Colonic mucosa (tissue), 4 donors: ENCODE measurements around the gene RYR1. TPM values are rescaled to one million over a fixed set of nuclear protein-coding genes. Genes with fewer than 3 reads are reported as not detected.

Experiments used
- DNase-seq: peaks from one replicate; pipeline ENCODE4 v3.0.0-alpha.2; 2020
- H3K27ac ChIP-seq: fragments of 200-600 bp; one replicate; pipeline ENCODE4 v1.8.0; 2021
- H3K27me3 ChIP-seq: fragments of 200-600 bp; one replicate; pipeline ENCODE4 v1.8.0; 2021
- H3K36me3 ChIP-seq: fragments of 200-600 bp; one replicate; pipeline ENCODE4 v1.8.0; 2021
- H3K4me1 ChIP-seq: fragments of 200-600 bp; one replicate; pipeline ENCODE4 v1.8.0; 2021; ENCODE audit warnings: mild to moderate bottlenecking
- H3K4me3 ChIP-seq: fragments of 200-600 bp; one replicate; pipeline ENCODE4 v1.8.0; 2021
- H3K9ac ChIP-seq, 2 donors: one replicate each; pipeline ENCODE4 v1.7.0; 2013; ENCODE audit warnings: control low read depth in 2 of 2, low read depth in 2 of 2, low read length in 2 of 2
- H3K9me3 ChIP-seq: fragments of 200-600 bp; one replicate; pipeline ENCODE4 v1.8.0; 2021
- CTCF ChIP-seq: fragments of 200-600 bp; IDR thresholded peaks from one replicate; pipeline ENCODE4 v1.8.0; 2022; ENCODE audit warnings: antibody characterized with exemption, mild to moderate bottlenecking
- intact Hi-C: fragments of 100-400 bp; cut with DNase I; formaldehyde crosslinking; loops from one replicate; pipeline ENCODE4 v1.14.1; 2022
- total RNA-seq, 2 donors: library from RNA; stranded (reverse); fragmentation: NEBNext Ultra II Directional in 1 of 2; extraction: Animal tissue kit (Norgen Biotek cat#: 25700) in 1 of 2; gene quantifications; one replicate each; pipeline ENCODE4 v1.2.1, GENCODE V29; 2021
- donor health status: healthy.
- donor health status: DM: no; HTN: no; CAD: no.
- donor health status: DM: no; HTN: no; CAD: no.

The RYR1 gene
- total RNA-seq, 2 donors from 2014 or later: 0.64 to 0.89 TPM

GRCh38 chr19:38395381-38396114 is 37.9 kb upstream of the RYR1 start:
- Histone ChIP-seq H3K4me1 (no peaks in the 10 kb centered on the region), H3K27me3 (peaks cover 19% of the 10 kb centered on the region), H3K4me3 (peak overlapping the region; percentile 12), H3K27ac (no peak overlapping the region), H3K36me3 (no peaks in the 10 kb centered on the region), H3K9ac (peak overlapping the region in 1 of 2 donors; percentile 24), H3K9me3 (no peaks in the 10 kb centered on the region)
- intact Hi-C loops: no loop called here
- no peak for DNase-seq
- no peak for TF ChIP-seq CTCF

GRCh38 chr19:38399081-38399480 is 34.4 kb upstream of the RYR1 start:
- Histone ChIP-seq H3K9me3 (no peaks in the 10 kb centered on the region), H3K9ac (no peak overlapping the region), H3K27me3 (peaks cover 19% of the 10 kb centered on the region), H3K4me3 (no peak overlapping the region), H3K36me3 (no peaks in the 10 kb centered on the region), H3K27ac (no peak overlapping the region), H3K4me1 (peaks cover 2% of the 10 kb centered on the region)
- TF ChIP-seq CTCF: no peak
- intact Hi-C loops: no loop called here
- DNase-seq: no peak

- no peak overlapping the region for H3K4me3 ChIP-seq
- H3K27me3 ChIP-seq: peaks cover 16% of the 10 kb centered on the region
- H3K4me1 ChIP-seq: peaks cover 6% of the 10 kb centered on the region
- no peak overlapping the region for H3K27ac ChIP-seq
- no peak for TF ChIP-seq CTCF
- H3K9ac ChIP-seq: no peak overlapping the region
- H3K36me3 ChIP-seq: no peaks in the 10 kb centered on the region
- no peak for DNase-seq
- H3K9me3 ChIP-seq: no peaks in the 10 kb centered on the region
- intact Hi-C loops: no loop called here
Measured at GRCh38 chr19:38399537-38399936, 34.0 kb upstream of the RYR1 start.

GRCh38 chr19:38400361-38400760 is 33.1 kb upstream of the RYR1 start:
- Histone ChIP-seq H3K27ac (no peak overlapping the region), H3K27me3 (peaks cover 8% of the 10 kb centered on the region), H3K4me1 (peaks cover 7% of the 10 kb centered on the region), H3K9me3 (no peaks in the 10 kb centered on the region), H3K9ac (no peak overlapping the region), H3K36me3 (no peaks in the 10 kb centered on the region), H3K4me3 (no peak overlapping the region)
- DNase-seq: no peak
- TF ChIP-seq CTCF: no peak
- intact Hi-C loops: loop anchor here (10.0 kb wide), 1 partner anchor 214 kb away; the partner anchor contains the start of genes EIF3K and MAP4K1

- DNase-seq: no peak
- Histone ChIP-seq H3K27ac (no peak overlapping the region), H3K9ac (no peak overlapping the region), H3K36me3 (no peaks in the 10 kb centered on the region), H3K9me3 (no peaks in the 10 kb centered on the region), H3K27me3 (peaks cover under 1% of the 10 kb centered on the region), H3K4me3 (no peak overlapping the region), H3K4me1 (peaks cover 7% of the 10 kb centered on the region)
- no peak for TF ChIP-seq CTCF
- intact Hi-C loops: loop anchor here (10.0 kb wide), 1 partner anchor 214 kb away; the partner anchor contains the start of genes EIF3K and MAP4K1
Measured at GRCh38 chr19:38401148-38401547, 32.3 kb upstream of the RYR1 start.
